Mesodermal cell (in vitro differentiated cells): ENCODE results near the gene SF3B3.

Source experiments
- H3K27ac ChIP-seq: 2 replicates; pipeline ENCODE4 v1.7.0; 2013; ENCODE audit warnings: mild to moderate bottlenecking, low read depth, low read length, moderate library complexity; ENCODE audit not compliant: severe bottlenecking
- H3K36me3 ChIP-seq: 2 replicates; pipeline ENCODE4 v1.7.1; 2013; ENCODE audit warnings: mild to moderate bottlenecking, low read length, moderate library complexity; ENCODE audit not compliant: control insufficient read depth, insufficient read depth
- H3K4me1 ChIP-seq: one replicate; pipeline ENCODE4 v1.7.1; 2013; ENCODE audit warnings: mild to moderate bottlenecking, low read length; ENCODE audit not compliant: insufficient read depth, control insufficient read depth, poor library complexity, severe bottlenecking
- H3K4me3 ChIP-seq: 2 replicates; pipeline ENCODE4 v1.7.0; 2013; ENCODE audit warnings: low read length, control low read depth, mild to moderate bottlenecking; ENCODE audit not compliant: insufficient read depth, poor library complexity, severe bottlenecking; ENCODE audit errors: extremely low read depth
- H3K9me3 ChIP-seq: 2 replicates; pipeline ENCODE4 v1.7.1; 2013; ENCODE audit warnings: mild to moderate bottlenecking, low read length, moderate library complexity; ENCODE audit not compliant: control insufficient read depth
- WGBS, 2 experiments: methylation state at CpG; one replicate each; pipeline ENCODE4 v1.1.5; 2013; ENCODE audit warnings: missing lambda C conversion rate in 2 of 2; ENCODE audit not compliant: insufficient coverage in 2 of 2; 5-methylcytosine and 5-hydroxymethylcytosine counted together

The SF3B3 gene

GRCh38 chr16:70568601-70569237, 45.1 kb downstream of the SF3B3 start:
- H3K4me1 ChIP-seq: peaks cover 16% of the 10 kb centered on the region
- H3K9me3 ChIP-seq: no peaks in the 10 kb centered on the region
- peaks cover 100% of the 10 kb centered on the region for H3K36me3 ChIP-seq
- H3K27ac ChIP-seq: no peak overlapping the region
- no peak overlapping the region for H3K4me3 ChIP-seq
- WGBS, 2 experiments: 94 to 100% methylated on average over 4 of the region's 5 CpGs

- Histone ChIP-seq H3K4me3 (no peak overlapping the region), H3K9me3 (no peaks in the 10 kb centered on the region), H3K4me1 (peaks cover 25% of the 10 kb centered on the region), H3K27ac (no peak overlapping the region), H3K36me3 (peaks cover 99% of the 10 kb centered on the region)
- WGBS, 2 experiments: 98 to 100% methylated on average over 4 to 6 of the region's 6 CpGs
These were observed 46.1 kb downstream of the SF3B3 start for GRCh38 chr16:70569752-70570151.

- 95 to 97% methylated on average over 7 of the region's 10 CpGs for WGBS, 2 experiments
- H3K36me3 ChIP-seq: peaks cover 96% of the 10 kb centered on the region
These were observed 47.5 kb downstream of the SF3B3 start for GRCh38 chr16:70570967-70571570.

GRCh38 chr16:70571623-70572022, 48.0 kb downstream of the SF3B3 start:
- H3K4me1 ChIP-seq: peaks cover 28% of the 10 kb centered on the region
- H3K27ac ChIP-seq: peak overlapping the region; percentile 16
- WGBS, 2 experiments: 96% methylated on average over 8 of the region's 8 CpGs; no CpG with 5 or more reads in 1 of the 2 experiments
- no peak overlapping the region for H3K4me3 ChIP-seq
- peaks cover 91% of the 10 kb centered on the region for H3K36me3 ChIP-seq
- no peaks in the 10 kb centered on the region for H3K9me3 ChIP-seq

More at GRCh38 chr16:70570967-70571570, 47.5 kb downstream of the SF3B3 start:
- H3K9me3 ChIP-seq: no peaks in the 10 kb centered on the region
- no peak overlapping the region for H3K4me3 ChIP-seq
- peaks cover 28% of the 10 kb centered on the region for H3K4me1 ChIP-seq
- no peak overlapping the region for H3K27ac ChIP-seq

- Histone ChIP-seq H3K9me3 (no peaks in the 10 kb centered on the region), H3K4me1 (peaks cover 28% of the 10 kb centered on the region), H3K27ac (peak overlapping the region; percentile 19), H3K4me3 (no peak overlapping the region), H3K36me3 (peaks cover 84% of the 10 kb centered on the region)
- WGBS, 2 experiments: 100% methylated on average over 2 to 3 of the region's 5 CpGs
These were observed 48.7 kb downstream of the SF3B3 start for GRCh38 chr16:70572050-70572925.

GRCh38 chr16:70572926-70573270, 49.3 kb downstream of the SF3B3 start:
- WGBS, 2 experiments: 94 to 100% methylated on average over 1 to 2 of the region's 2 CpGs
- no peak overlapping the region for H3K4me3 ChIP-seq
- H3K9me3 ChIP-seq: no peaks in the 10 kb centered on the region
- peak overlapping the region; percentile 19 for H3K27ac ChIP-seq
- H3K4me1 ChIP-seq: peaks cover 28% of the 10 kb centered on the region
- H3K36me3 ChIP-seq: peaks cover 78% of the 10 kb centered on the region

- WGBS, 2 experiments: 88 to 100% methylated on average over 5 of the region's 5 CpGs
- peak overlapping the region; percentile 63 for H3K27ac ChIP-seq
- peaks cover 71% of the 10 kb centered on the region for H3K36me3 ChIP-seq
- peaks cover 28% of the 10 kb centered on the region for H3K4me1 ChIP-seq
- H3K4me3 ChIP-seq: no peak overlapping the region
- H3K9me3 ChIP-seq: no peaks in the 10 kb centered on the region
These were observed 50.0 kb downstream of the SF3B3 start for GRCh38 chr16:70573451-70574121.

GRCh38 chr16:70574595-70575271, 51.1 kb downstream of the SF3B3 start:
- Histone ChIP-seq H3K27ac (peak overlapping the region; percentile 41), H3K36me3 (peaks cover 60% of the 10 kb centered on the region), H3K9me3 (no peaks in the 10 kb centered on the region), H3K4me3 (no peak overlapping the region), H3K4me1 (peaks cover 28% of the 10 kb centered on the region)
- WGBS, 2 experiments: 93 to 98% methylated on average over 4 to 6 of the region's 8 CpGs

- Histone ChIP-seq H3K9me3 (no peaks in the 10 kb centered on the region), H3K4me3 (no peak overlapping the region), H3K4me1 (peaks cover 28% of the 10 kb centered on the region), H3K27ac (peak overlapping the region; percentile 39), H3K36me3 (peaks cover 53% of the 10 kb centered on the region)
- WGBS, 2 experiments: 95 to 98% methylated on average over 4 to 5 of the region's 7 CpGs
These were observed 51.8 kb downstream of the SF3B3 start for GRCh38 chr16:70575376-70575775.
